Keratinocyte (primary cell): ENCODE measurements around the gene MTCL1.

Experiments
- CTCF ChIP-seq, 3 experiments: IDR thresholded peaks in 1 of 3; conservative IDR thresholded peaks in 1 of 3; optimal IDR thresholded peaks in 1 of 3; 2 replicates in 2 of 3; 3 replicates in 1 of 3; pipeline versions ENCODE3 to v1.5.1; 2011; ENCODE audit warnings: low read length in 3 of 3, mild to moderate bottlenecking in 3 of 3, moderate library complexity in 2 of 3, control low read depth in 1 of 3, inconsistent platforms in 1 of 3; ENCODE audit not compliant: insufficient read depth in 2 of 3; ENCODE audit errors: extremely low read depth in 1 of 3
- EZH2 ChIP-seq: IDR thresholded peaks from one replicate; pipeline ENCODE4 v1.6.1; 2012; ENCODE audit warnings: inconsistent platforms, mild to moderate bottlenecking, low read length, moderate library complexity

- TF ChIP-seq CTCF (optimal IDR thresholded peaks at IDR 0.05 in 1 of 3, IDR thresholded peaks at IDR 0.05 in 1 of 3, conservative IDR thresholded peaks at IDR 0.05 in 1 of 3; ENCODE audit: extremely low read depth in 1 of 3, insufficient read depth in 2 of 3, low read length in 3 of 3) (no peak), EZH2 (no peak)
Measured at GRCh38 chr18:8814206-8814605, 108.8 kb downstream of the MTCL1 start.
